ENCODE measurements around the gene C6orf136. TPM values are rescaled to one million over a fixed set of nuclear protein-coding genes. Genes with fewer than 3 reads are reported as not detected.

C6orf136 gene
- total RNA-seq, 4 donors from 2014 or later, result 35.5 to 111 (median 83.8) TPM

DNA sequence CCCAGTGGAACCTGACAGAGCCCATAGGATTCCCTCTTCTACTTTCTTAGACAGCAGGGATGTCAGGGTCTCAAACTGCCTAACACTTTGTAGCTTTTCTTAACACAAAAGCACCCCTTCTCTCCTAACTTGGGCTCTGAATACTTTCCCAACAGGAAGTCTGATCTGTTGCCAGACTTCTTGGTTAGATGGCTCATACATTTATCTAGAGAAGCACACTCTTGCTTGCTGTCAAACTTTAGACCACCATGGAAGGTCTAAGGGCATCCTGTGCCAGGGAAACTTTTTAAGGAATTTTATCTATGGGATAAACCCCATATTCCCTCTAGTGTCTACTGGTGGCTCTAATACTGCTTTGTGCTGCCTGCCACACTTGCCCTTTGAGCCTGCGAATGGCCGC is 3.3 kb upstream of the C6orf136 start:
- H3K36me3 ChIP-seq, result peaks cover 0 to 38% (median 0%) of the 10 kb centered on the region in 3 donors
- no peak overlapping the region for H3K27ac ChIP-seq
- H3K9me3 ChIP-seq, result no peaks in the 10 kb centered on the region
- no peak overlapping the region for H3K4me3 ChIP-seq
- no peaks in the 10 kb centered on the region for H3K27me3 ChIP-seq
- peaks cover 0 to 23% (median 7%) of the 10 kb centered on the region in 4 donors for H3K4me1 ChIP-seq
- TF ChIP-seq POLR2A (IDR thresholded peaks at IDR 0.05), result no peak
- TF ChIP-seq, protein P1, sequence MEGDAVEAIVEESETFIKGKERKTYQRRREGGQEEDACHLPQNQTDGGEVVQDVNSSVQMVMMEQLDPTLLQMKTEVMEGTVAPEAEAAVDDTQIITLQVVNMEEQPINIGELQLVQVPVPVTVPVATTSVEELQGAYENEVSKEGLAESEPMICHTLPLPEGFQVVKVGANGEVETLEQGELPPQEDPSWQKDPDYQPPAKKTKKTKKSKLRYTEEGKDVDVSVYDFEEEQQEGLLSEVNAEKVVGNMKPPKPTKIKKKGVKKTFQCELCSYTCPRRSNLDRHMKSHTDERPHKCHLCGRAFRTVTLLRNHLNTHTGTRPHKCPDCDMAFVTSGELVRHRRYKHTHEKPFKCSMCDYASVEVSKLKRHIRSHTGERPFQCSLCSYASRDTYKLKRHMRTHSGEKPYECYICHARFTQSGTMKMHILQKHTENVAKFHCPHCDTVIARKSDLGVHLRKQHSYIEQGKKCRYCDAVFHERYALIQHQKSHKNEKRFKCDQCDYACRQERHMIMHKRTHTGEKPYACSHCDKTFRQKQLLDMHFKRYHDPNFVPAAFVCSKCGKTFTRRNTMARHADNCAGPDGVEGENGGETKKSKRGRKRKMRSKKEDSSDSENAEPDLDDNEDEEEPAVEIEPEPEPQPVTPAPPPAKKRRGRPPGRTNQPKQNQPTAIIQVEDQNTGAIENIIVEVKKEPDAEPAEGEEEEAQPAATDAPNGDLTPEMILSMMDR (IDR thresholded peaks at IDR 0.05), result no peak
- no peak for DNase-seq

DNA sequence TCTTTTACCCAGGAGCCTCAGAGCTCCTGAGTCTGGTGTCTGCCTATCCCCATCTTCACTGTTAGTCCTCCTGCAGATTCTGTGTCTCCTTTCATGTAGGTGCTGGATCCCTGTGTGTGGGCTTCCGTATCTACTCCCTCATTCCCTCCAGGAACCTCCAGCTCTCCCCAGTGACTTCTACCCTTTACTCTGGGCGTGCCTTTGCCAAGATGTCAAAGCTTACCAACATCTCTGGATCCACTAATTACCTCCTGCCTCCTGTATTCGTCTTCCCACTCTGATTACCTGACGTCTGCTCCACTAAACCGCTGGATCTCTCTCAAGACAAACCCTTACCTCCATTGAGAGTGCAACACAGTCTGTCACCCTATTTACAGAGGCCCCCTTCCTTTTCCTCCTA is 2.2 kb upstream of the C6orf136 start:
- TF ChIP-seq POLR2A (IDR thresholded peaks at IDR 0.05), result no peak
- TF ChIP-seq, protein P1 (IDR thresholded peaks at IDR 0.05), result no peak
- H3K27me3 ChIP-seq, result no peaks in the 10 kb centered on the region
- H3K27ac ChIP-seq, result peak overlapping the region in 1 of 4 donors; percentile 15
- H3K4me1 ChIP-seq, result peaks cover 0 to 32% (median 7%) of the 10 kb centered on the region in 4 donors
- H3K9me3 ChIP-seq, result no peaks in the 10 kb centered on the region
- H3K36me3 ChIP-seq, result peaks cover 0 to 38% (median 0%) of the 10 kb centered on the region in 3 donors
- no peak overlapping the region for H3K4me3 ChIP-seq
- no peak for DNase-seq

DNA sequence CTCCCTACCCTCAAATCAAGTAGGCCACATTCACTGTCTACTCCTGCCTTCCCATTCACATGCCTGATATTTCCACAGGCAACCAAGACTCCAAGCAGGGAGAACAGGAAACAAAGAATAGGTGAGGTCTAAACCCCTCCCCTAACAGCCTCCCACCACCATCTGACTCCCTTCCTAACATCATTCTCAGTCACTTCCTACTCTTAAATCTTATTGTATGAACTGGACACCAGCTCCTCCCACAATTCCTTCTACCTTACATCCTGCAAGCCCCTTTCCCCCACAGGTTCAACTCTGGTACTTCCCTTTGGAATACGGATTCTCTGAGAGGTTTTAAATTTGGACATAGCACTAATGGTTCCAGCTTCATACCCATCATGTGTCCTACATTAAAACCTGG is 944 bp upstream of the C6orf136 start:
- no peaks in the 10 kb centered on the region for H3K27me3 ChIP-seq
- H3K27ac ChIP-seq, result no peak overlapping the region
- H3K36me3 ChIP-seq, result peaks cover 0 to 37% (median 0%) of the 10 kb centered on the region in 3 donors
- peak overlapping the region in 2 of 4 donors; percentile 83 to 86 for H3K4me3 ChIP-seq
- H3K9me3 ChIP-seq, result no peaks in the 10 kb centered on the region
- H3K4me1 ChIP-seq, result peaks cover 0 to 34% (median 7%) of the 10 kb centered on the region in 4 donors
- DNase-seq, result no peak
- TF ChIP-seq, protein P1 (IDR thresholded peaks at IDR 0.05), result no peak
- no peak for TF ChIP-seq POLR2A (IDR thresholded peaks at IDR 0.05)

DNA sequence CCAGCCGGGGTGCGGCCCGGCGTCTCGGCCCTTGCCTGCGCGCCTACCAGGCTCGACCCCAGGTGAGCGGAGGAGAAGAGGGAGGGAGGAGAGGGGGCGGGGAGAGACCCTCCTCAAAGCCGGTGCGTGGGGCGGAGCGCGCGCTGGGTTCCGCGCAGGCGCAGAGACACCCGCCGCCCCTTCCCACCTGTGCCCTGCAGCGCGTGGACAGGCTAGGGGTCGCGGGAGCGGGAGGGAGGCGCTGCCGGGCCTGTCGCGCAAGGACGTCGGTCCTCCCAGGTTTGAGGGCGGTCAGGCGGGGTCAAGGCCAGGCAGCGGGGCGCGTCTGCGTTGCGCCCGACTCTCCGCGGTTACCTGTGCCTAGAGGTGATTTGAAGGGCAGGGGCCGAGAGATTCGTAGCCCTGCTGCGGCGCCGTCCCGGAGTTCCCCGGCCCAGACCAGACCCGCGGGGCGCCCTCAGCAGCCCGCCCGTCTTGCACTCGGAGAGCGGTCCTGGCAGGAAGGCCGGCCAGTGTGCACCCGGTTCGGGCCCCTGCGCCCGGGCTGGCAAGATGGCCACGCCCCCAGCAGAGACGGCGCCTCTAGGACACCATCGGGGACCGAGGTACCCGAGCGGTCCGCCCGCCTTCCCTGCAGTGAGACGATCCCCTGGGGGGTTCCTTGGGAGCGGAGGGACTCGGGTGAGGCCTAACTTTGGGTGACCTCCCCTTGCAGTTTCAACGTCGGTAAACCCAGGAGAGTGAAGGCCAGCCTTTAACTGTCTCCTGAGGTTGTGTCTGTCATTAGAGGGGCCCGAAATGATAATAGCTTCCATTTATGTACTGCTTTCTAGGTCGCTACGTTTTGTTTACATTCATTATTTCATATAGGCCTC is 546 bp downstream of the C6orf136 start:
- H3K4me1 ChIP-seq, result peaks cover 0 to 34% (median 7%) of the 10 kb centered on the region in 4 donors
- no peaks in the 10 kb centered on the region for H3K27me3 ChIP-seq
- peak; percentile 37 to 67 for TF ChIP-seq POLR2A (IDR thresholded peaks at IDR 0.05)
- TF ChIP-seq, protein P1 (IDR thresholded peaks at IDR 0.05), result no peak

DNA sequence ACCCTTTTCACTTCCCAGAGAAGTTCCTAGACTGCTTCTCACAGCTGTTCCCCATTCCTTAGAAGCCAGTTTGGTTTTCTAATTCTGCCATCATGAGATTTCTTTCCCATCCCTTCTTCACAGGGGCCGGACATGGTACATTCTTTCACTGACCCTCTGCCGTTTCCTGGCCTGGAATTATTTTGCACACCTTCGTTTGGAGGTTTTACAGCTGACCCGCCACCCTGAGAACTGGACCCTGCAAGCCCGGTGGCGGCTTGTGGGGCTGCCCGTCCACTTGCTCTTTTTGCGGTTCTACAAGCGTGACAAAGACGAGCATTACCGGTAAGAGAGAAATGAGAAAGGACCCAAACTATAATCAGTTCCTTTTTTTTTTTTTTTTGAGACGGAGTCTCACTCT is 4.2 kb downstream of the C6orf136 start:
- TF ChIP-seq POLR2A (IDR thresholded peaks at IDR 0.05), result no peak
- TF ChIP-seq, protein P1 (IDR thresholded peaks at IDR 0.05), result no peak
- H3K4me1 ChIP-seq, result peaks cover 0 to 17% (median 7%) of the 10 kb centered on the region in 4 donors
- no peak for DNase-seq
- no peak overlapping the region for H3K4me3 ChIP-seq
- H3K9me3 ChIP-seq, result no peaks in the 10 kb centered on the region
- H3K36me3 ChIP-seq, result peaks cover 0 to 65% (median 0%) of the 10 kb centered on the region in 3 donors
- no peak overlapping the region for H3K27ac ChIP-seq
- no peaks in the 10 kb centered on the region for H3K27me3 ChIP-seq

More for the DNA sequence above, 546 bp downstream of the C6orf136 start:
- Histone ChIP-seq H3K36me3 (peaks cover 0 to 39% (median 0%) of the 10 kb centered on the region in 3 donors), H3K9me3 (no peaks in the 10 kb centered on the region), H3K4me3 (peak overlapping the region; percentile 83 to 89 (median 86)), H3K27ac (peak overlapping the region; percentile 96 to 97 (median 96))
- DNase-seq, result peak; percentile 76 to 86 (median 86)

Data from Peyer's patch (tissue), 4 donors.